ENCODE measurements around the gene TAB2.

GRCh38 chr6:149445095-149445466 lies 127.6 kb downstream of the TAB2 start:
- TF ChIP-seq USF2 (IDR thresholded peaks at IDR 0.05) (no peak), CTCF (IDR thresholded peaks at IDR 0.05) (no peak), POLR2A (IDR thresholded peaks at IDR 0.05; ENCODE audit: low read length) (no peak), E2F6 (IDR thresholded peaks at IDR 0.05; ENCODE audit: borderline replicate concordance, low read depth) (no peak), ELK1 (IDR thresholded peaks at IDR 0.05; ENCODE audit: low read depth, low read length) (no peak)
